ENCODE results near the gene PPP2R3B.

PPP2R3B gene

GRCh38 chrX:370963-371745 lies 15.6 kb downstream of the PPP2R3B start:
- DNase-seq (ENCODE audit: low read depth), result no peak

GRCh38 chrX:370244-370962 lies 16.3 kb downstream of the PPP2R3B start:
- no peak for DNase-seq (ENCODE audit: low read depth)

- no peak for DNase-seq (ENCODE audit: low read depth)
These were observed 17.1 kb downstream of the PPP2R3B start for GRCh38 chrX:369563-370101.

- no peak for DNase-seq (ENCODE audit: low read depth)
These were observed 17.7 kb downstream of the PPP2R3B start for GRCh38 chrX:368811-369562.

- no peak for DNase-seq (ENCODE audit: low read depth)
These were observed 18.8 kb downstream of the PPP2R3B start for GRCh38 chrX:367866-368265.

GRCh38 chrX:367349-367748 lies 19.4 kb downstream of the PPP2R3B start:
- DNase-seq (ENCODE audit: low read depth), result no peak

- no peak for DNase-seq (ENCODE audit: low read depth)
These were observed 22.9 kb downstream of the PPP2R3B start for GRCh38 chrX:363621-364375.

- no peak for DNase-seq (ENCODE audit: low read depth)
These were observed 23.6 kb downstream of the PPP2R3B start for GRCh38 chrX:362937-363620.

GRCh38 chrX:362351-362750 lies 24.4 kb downstream of the PPP2R3B start:
- no peak for DNase-seq (ENCODE audit: low read depth)

- DNase-seq (ENCODE audit: low read depth), result no peak
These were observed 25.2 kb downstream of the PPP2R3B start for GRCh38 chrX:361231-362145.

GRCh38 chrX:360496-361150 lies 26.1 kb downstream of the PPP2R3B start:
- DNase-seq (ENCODE audit: low read depth), result no peak

- no peak for DNase-seq (ENCODE audit: low read depth)
These were observed 28.0 kb downstream of the PPP2R3B start for GRCh38 chrX:358651-359143.

GRCh38 chrX:357693-358471 lies 28.8 kb downstream of the PPP2R3B start:
- peak; percentile 18 for DNase-seq (ENCODE audit: low read depth)

GRCh38 chrX:357035-357692 lies 29.5 kb downstream of the PPP2R3B start:
- DNase-seq (ENCODE audit: low read depth), result no peak

GRCh38 chrX:356385-357034 lies 30.2 kb downstream of the PPP2R3B start:
- DNase-seq (ENCODE audit: low read depth), result no peak

- DNase-seq (ENCODE audit: low read depth), result no peak
These were observed 31.2 kb downstream of the PPP2R3B start for GRCh38 chrX:355329-356050.

All from T follicular helper cell (primary cell).